GM12878 (cell line): ENCODE results near the gene FALEC. TPM values are rescaled to one million over a fixed set of nuclear protein-coding genes. Genes with fewer than 3 reads are reported as not detected.

Experiments used
- E2F8 ChIP-seq: fragments of 450-650 bp; IDR thresholded peaks from 2 replicates; pipeline ENCODE4 v1.6.1; 2018; ENCODE audit warnings: mild to moderate bottlenecking, low read depth, moderate library complexity; ENCODE audit not compliant: partially characterized antibody
- IRF4 ChIP-seq: IDR thresholded peaks from 2 replicates; pipeline ENCODE4 v1.6.1; 2011; ENCODE audit warnings: low read depth, low read length
- NKRF ChIP-seq: fragments of 450-650 bp; conservative IDR thresholded peaks from 2 replicates; pipeline ENCODE4 v1.6.1; 2017; ENCODE audit warnings: mild to moderate bottlenecking, moderate library complexity
- NR2C2 ChIP-seq: IDR thresholded peaks from 2 replicates; pipeline ENCODE4 v1.6.1; 2011; ENCODE audit warnings: borderline replicate concordance, low read depth; ENCODE audit not compliant: control insufficient read depth, insufficient read length
- POLR2A ChIP-seq: IDR thresholded peaks from 2 replicates; pipeline ENCODE4 v1.6.1; 2011; ENCODE audit warnings: low read depth, mild to moderate bottlenecking, low read length
- STAT1 ChIP-seq: fragments of 450-650 bp; conservative IDR thresholded peaks from 2 replicates; pipeline ENCODE4 v1.6.1; 2014; ENCODE audit warnings: antibody characterized with exemption, mild to moderate bottlenecking
- TBL1XR1 ChIP-seq: IDR thresholded peaks from 2 replicates; pipeline ENCODE4 v1.6.1; 2012; ENCODE audit warnings: low read depth, low read length, improper control_type of control experiment
- YBX1 ChIP-seq: fragments of 450-650 bp; IDR thresholded peaks from 2 replicates; pipeline ENCODE4 v1.6.1; 2016; ENCODE audit warnings: antibody characterized with exemption
- ZNF592 ChIP-seq: fragments of 450-650 bp; IDR thresholded peaks from 2 replicates; pipeline ENCODE4 v1.6.1; 2017; ENCODE audit warnings: mild to moderate bottlenecking, moderate library complexity
- polyA plus RNA-seq, 11 experiments: library from polyadenylated mRNA; depleted of rRNA in 4 of 11; unstranded in 6 of 11; stranded (reverse) in 5 of 11; fragments of >200 nt; fragmentation: Nextera tagmentation in 4 of 11; fragmentation: Illumina TruSeq in 1 of 11; extraction: Ambion mirVana in 4 of 11; extraction: Trizol in 1 of 11; gene quantifications; 1 replicate in 1 of 11; 2 replicates in 10 of 11; pipeline versions ENCODE4 v1.2.1 to v1.2.3, GENCODE V29; 2011 to 2016; ENCODE audit warnings: inconsistent platforms in 2 of 11, missing spikeins in 2 of 11, low read depth in 1 of 11
- total RNA-seq, 4 experiments: library from RNA; depleted of rRNA in 3 of 4; stranded (reverse); fragments of >200 nt in 3 of 4; fragmentation: Illumina TruSeq in 1 of 4; extraction: Trizol in 1 of 4; gene quantifications; 2 replicates each; pipeline versions ENCODE4 v1.2.1 to v1.2.3, GENCODE V29; 2013 to 2021
- TF ChIP-seq, protein P1 (sequence below): IDR thresholded peaks from 2 replicates; pipeline ENCODE4 v1.6.1; 2012; ENCODE audit warnings: mild to moderate bottlenecking, low read depth, low read length
- TF ChIP-seq, protein P2 (sequence below): fragments of 450-650 bp; IDR thresholded peaks from 2 replicates; pipeline ENCODE4 v1.6.1; 2018; ENCODE audit warnings: borderline replicate concordance, mild to moderate bottlenecking; ENCODE audit not compliant: partially characterized antibody

FALEC gene
- total and polyA plus RNA-seq, 10 of the 15 experiments (the other 5 are each of a cell fraction or from before 2014, with no cell fraction given), result 0.21 to 0.71 (median 0.32) TPM; not detected in 3

GRCh38 chr1:150572918-150573647 is 57.5 kb downstream of the FALEC start (continued):
- TF ChIP-seq, protein P1, sequence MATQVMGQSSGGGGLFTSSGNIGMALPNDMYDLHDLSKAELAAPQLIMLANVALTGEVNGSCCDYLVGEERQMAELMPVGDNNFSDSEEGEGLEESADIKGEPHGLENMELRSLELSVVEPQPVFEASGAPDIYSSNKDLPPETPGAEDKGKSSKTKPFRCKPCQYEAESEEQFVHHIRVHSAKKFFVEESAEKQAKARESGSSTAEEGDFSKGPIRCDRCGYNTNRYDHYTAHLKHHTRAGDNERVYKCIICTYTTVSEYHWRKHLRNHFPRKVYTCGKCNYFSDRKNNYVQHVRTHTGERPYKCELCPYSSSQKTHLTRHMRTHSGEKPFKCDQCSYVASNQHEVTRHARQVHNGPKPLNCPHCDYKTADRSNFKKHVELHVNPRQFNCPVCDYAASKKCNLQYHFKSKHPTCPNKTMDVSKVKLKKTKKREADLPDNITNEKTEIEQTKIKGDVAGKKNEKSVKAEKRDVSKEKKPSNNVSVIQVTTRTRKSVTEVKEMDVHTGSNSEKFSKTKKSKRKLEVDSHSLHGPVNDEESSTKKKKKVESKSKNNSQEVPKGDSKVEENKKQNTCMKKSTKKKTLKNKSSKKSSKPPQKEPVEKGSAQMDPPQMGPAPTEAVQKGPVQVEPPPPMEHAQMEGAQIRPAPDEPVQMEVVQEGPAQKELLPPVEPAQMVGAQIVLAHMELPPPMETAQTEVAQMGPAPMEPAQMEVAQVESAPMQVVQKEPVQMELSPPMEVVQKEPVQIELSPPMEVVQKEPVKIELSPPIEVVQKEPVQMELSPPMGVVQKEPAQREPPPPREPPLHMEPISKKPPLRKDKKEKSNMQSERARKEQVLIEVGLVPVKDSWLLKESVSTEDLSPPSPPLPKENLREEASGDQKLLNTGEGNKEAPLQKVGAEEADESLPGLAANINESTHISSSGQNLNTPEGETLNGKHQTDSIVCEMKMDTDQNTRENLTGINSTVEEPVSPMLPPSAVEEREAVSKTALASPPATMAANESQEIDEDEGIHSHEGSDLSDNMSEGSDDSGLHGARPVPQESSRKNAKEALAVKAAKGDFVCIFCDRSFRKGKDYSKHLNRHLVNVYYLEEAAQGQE, result no peak
- TF ChIP-seq E2F8, result no peak
- TF ChIP-seq TBL1XR1, result 0 out of 2 replicates have a peak, but pooled peaks have one; percentile 8
- TF ChIP-seq NR2C2, result no peak
- 0 out of 2 replicates have a peak, but pooled peaks have one; percentile 31 for TF ChIP-seq IRF4
- no peak for TF ChIP-seq STAT1
- no peak for TF ChIP-seq ZNF592
- TF ChIP-seq NKRF, result no peak
- TF ChIP-seq, protein P2, sequence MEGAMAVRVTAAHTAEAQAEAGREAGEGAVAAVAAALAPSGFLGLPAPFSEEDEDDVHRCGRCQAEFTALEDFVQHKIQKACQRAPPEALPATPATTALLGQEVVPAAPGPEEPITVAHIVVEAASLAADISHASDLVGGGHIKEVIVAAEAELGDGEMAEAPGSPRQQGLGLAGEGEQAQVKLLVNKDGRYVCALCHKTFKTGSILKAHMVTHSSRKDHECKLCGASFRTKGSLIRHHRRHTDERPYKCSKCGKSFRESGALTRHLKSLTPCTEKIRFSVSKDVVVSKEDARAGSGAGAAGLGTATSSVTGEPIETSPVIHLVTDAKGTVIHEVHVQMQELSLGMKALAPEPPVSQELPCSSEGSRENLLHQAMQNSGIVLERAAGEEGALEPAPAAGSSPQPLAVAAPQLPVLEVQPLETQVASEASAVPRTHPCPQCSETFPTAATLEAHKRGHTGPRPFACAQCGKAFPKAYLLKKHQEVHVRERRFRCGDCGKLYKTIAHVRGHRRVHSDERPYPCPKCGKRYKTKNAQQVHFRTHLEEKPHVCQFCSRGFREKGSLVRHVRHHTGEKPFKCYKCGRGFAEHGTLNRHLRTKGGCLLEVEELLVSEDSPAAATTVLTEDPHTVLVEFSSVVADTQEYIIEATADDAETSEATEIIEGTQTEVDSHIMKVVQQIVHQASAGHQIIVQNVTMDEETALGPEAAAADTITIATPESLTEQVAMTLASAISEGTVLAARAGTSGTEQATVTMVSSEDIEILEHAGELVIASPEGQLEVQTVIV, result no peak
- peak; percentile 67 for TF ChIP-seq POLR2A
- no peak for TF ChIP-seq YBX1
